Camera-type eye (tissue), 1 donor: ENCODE data around the gene HOXC13. TPM values are rescaled to one million over a fixed set of nuclear protein-coding genes. Genes with fewer than 3 reads are reported as not detected.

Source experiments
- total RNA-seq: library from RNA; depleted of rRNA; stranded (reverse); fragments of >200 nt; gene quantifications from one replicate; pipeline ENCODE4 v1.2.3, GENCODE V29; 2014

The HOXC13 gene, protein sequence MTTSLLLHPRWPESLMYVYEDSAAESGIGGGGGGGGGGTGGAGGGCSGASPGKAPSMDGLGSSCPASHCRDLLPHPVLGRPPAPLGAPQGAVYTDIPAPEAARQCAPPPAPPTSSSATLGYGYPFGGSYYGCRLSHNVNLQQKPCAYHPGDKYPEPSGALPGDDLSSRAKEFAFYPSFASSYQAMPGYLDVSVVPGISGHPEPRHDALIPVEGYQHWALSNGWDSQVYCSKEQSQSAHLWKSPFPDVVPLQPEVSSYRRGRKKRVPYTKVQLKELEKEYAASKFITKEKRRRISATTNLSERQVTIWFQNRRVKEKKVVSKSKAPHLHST
- not detected for total RNA-seq

DNA sequence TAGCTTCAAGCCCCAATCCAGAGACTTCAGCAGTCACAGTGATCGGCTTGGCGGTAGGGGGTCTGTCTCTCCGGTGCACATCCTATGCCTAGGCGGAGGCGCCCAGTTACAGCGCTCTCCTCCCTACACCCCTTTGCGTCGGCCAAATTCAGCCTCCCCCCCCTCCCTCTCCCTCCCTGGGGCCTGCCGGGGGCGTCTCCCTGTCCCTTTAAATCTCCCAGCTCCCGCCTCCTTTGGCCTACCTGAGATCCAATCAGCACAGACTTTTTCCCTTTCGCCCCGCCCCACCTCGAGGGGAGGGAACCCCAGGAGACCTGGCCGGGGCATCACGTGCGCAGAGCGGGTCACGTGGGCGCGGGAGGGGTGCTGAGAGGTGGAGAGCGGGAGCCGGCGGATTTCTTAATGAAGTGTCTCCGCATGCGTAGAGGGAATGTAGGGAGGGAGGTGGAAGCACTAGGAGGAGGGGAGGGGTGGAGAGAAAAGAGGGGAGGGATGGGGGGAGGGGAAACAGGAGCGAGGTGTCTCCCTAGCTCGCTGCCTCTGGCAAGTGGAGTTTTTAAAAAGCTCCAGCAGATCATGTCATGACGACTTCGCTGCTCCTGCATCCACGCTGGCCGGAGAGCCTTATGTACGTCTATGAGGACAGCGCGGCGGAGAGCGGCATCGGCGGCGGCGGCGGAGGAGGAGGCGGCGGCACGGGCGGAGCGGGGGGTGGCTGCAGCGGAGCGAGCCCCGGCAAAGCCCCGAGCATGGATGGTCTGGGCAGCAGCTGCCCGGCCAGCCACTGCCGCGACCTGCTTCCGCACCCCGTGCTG lies at the start of gene HOXC13:
Gene HOXC13 (plus strand): TSS at position 506 of the 815 bp plus-strand sequence. CDS start 76 bp downstream, at position 582.

DNA sequence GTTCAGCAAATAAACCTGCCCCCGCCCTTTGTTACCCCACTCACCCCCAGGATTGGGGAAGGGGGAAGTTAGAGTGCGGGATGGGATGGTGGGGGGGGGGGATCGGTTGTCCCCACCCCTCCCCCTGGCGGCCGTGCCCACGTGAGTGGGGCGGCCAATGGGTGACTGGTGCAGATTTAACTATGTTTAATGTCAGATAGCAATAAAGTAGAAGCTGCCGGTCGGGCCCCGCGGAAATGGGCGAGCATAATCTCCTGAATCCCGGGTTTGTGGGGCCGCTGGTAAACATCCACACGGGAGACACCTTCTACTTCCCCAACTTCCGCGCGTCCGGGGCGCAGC lies 16.0 kb downstream of the HOXC13 start, which contains the start of gene HOXC12:
Gene HOXC12 (plus strand): TSS at position 210 of the 342 bp plus-strand sequence. CDS start 27 bp downstream, at position 237.

DNA sequence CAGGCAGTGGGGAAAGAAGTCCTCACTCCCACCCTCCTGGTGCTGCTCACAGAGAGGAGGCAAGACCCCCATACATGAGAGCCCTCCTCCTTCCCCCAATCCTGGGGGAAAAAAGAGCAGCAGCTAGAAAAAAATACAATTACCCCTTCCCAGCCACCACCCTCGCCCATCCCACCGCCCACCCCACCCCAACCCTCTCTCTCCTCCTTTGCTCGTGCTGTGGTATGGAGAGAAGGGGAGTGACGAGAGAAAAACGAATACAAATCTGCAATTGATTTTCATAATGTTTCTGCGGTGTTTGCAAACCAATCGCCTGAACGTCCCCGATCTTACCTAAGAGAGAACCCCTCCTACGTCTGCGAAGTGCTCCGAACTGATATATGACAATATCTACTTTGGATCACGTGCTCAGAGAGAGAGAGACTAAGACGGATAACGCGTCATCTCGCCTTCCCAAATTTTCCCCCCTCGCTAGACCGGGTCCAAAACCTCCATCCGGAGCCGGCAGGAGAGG lies 34.1 kb downstream of the HOXC13 start, which contains the start of gene HOXC11:
Gene HOXC11 (plus strand): TSS at position 405 of the 514 bp plus-strand sequence. CDS start 116 bp downstream, outside the sequence.

DNA sequence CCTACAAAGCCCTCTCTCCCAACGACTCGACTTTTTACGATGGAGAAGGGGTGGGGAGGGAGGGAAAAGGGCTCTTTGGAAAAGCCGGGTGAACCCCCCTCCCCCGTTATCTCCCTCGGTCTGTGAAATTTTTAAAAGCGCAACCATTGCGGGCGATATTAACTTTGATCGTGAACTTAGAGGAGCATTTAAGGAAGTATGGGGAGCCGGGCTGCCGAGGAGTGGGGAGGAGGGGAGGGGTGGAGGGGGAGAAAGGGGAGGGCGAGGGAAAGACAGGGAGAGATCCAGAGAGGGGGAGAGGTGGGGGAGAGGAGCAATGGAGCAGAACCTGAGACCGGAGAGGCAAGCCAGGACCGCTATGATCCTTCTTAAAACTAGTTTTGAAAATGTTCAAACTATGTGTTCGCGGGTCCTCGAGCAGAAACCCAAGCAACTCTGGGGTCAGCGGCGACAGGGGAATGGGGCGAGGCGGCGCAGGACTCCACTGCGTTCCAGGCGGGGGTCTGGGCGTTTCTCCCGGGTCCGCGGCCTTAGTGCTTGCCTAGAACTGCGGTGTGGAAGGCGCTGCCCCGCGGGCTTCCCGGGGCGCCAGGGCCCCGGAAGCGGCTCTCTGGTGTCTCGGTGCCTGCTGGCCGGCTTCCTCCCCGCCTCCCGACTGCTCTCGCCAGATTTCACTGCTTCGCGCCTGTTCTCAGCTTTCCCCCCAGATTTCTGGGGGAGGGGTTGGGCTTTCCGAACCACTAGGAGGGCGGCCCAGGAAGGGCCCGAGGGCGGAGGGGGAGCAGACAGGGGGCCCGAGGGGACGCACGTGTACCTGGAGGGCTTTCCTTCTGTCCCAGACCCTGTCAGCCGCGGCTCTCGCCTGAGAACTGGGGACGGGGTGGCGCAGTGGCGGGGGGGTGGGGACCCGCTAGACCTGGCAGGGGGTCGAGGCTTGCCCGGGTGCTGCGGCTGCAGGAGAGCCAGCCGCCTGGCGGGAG lies 35.7 kb downstream of the HOXC13 start, which contains the start of gene HOTAIR:
Gene HOTAIR (minus strand): TSS at position 871 of the 980 bp plus-strand sequence.

DNA sequence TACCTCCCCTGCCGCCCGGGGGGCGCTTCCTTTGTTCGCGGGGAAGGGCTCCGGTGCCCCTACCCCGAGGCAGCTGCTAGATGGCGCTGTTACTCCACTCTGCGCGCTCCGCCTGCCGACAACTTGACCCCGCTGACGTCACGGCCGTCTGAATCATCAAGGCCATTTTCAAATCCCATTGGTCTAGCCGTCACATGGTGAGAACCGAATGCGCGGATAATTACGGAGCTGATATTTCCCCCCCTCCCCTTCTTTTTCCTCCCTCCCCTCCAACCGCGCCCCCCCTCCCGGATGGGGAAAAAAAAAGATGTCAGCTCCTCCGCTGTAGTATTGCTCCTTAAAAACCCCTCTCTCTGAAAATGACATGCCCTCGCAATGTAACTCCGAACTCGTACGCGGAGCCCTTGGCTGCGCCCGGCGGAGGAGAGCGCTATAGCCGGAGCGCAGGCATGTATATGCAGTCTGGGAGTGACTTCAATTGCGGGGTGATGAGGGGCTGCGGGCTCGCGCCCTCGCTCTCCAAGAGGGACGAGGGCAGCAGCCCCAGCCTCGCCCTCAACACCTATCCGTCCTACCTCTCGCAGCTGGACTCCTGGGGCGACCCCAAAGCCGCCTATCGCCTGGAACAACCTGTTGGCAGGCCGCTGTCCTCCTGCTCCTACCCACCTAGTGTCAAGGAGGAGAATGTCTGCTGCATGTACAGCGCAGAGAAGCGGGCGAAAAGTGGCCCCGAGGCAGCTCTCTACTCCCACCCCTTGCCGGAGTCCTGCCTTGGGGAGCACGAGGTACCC lies 46.5 kb downstream of the HOXC13 start, which contains the start of gene HOXC10:
Gene HOXC10 (plus strand): TSS at position 246 of the 791 bp plus-strand sequence. CDS start 114 bp downstream, at position 360.

Other genes with a start within 250 kb of the HOXC13 start
- gene CALCOCO1, start 211.4 kb upstream of the HOXC13 start, total RNA-seq, result 168 TPM
- not detected for gene CISTR, start 186.9 kb upstream of the HOXC13 start, total RNA-seq
- not detected for gene HOXC12, start 16.1 kb downstream of the HOXC13 start, total RNA-seq
- not detected for gene HOXC11, start 34.3 kb downstream of the HOXC13 start, total RNA-seq
- not detected for gene HOTAIR, start 36.1 kb downstream of the HOXC13 start, total RNA-seq
- not detected for gene HOXC10, start 46.3 kb downstream of the HOXC13 start, total RNA-seq
- gene HOXC9, start 61.3 kb downstream of the HOXC13 start, total RNA-seq, result not detected
- gene HOXC8, start 70.2 kb downstream of the HOXC13 start, total RNA-seq, result not detected
- gene HOXC6, start 89.6 kb downstream of the HOXC13 start, total RNA-seq, result not detected
- gene HOXC5, start 94.2 kb downstream of the HOXC13 start, total RNA-seq, result not detected
- gene HOXC4, start 115.0 kb downstream of the HOXC13 start, total RNA-seq, result not detected